ENCODE results near the gene PTH1R. TPM values are rescaled to one million over a fixed set of nuclear protein-coding genes. Genes with fewer than 3 reads are reported as not detected.

PTH1R gene
- total RNA-seq, 1 donor from 2014 or later, result 10.3 TPM

DNA sequence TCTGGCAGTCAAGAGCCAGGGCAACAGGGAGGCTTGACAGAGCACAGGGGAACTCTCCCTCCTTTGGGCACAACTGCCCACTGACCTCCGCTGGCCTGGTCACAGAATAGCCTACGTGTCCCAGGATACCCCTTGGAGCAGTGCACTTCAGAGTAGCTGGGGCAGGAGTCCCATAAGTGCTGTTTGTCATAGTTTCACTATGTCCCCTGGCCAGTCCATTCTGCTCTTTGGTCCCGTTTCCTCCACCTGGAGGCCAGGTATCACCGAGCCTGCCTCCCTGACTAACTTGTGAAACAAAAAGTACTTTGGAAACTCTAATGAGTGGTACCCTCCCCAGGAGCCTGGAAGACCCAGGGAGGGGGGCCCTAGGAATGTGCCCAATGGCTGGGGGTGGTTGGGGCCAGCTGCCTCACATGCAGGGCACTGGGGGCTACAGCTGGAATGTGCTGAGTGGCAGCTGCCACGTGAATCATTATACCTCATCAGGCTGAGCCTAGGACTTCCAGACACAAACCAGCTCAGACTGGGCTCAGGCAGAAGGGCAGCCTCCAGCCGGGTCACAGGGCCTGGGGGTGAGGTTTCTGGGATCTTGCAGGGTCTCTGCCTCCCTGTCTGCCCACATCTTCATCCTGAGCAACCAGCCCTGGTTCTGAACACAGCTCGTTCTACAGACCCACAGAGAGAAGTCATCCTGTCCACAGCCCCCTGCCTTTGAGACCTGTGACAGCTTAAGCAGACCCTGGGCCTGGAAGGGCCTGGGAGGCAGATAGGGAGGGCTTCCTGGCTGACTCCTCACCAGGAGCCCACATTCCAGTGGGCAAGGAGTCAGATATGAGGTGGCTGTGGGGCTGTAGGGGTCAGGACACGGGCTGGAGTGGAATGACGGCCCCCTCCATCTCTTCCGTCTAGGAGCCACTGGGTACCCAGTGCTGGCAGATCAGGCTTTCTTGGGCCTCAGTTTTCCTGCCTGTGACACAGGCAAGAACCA, 914 bp upstream of the PTH1R start:
- intact Hi-C loops (cut with DNase I), result no loop called here
- Histone ChIP-seq H3K27ac (peak overlapping the region in 1 of 2 donors; percentile 21), H3K9me3 (no peaks in the 10 kb centered on the region), H3K4me3 (no peak overlapping the region), H3K4me1 (peaks cover 18 to 26% of the 10 kb centered on the region in 2 donors), H3K27me3 (no peaks in the 10 kb centered on the region), H3K36me3 (no peaks in the 10 kb centered on the region)
- no peak for DNase-seq (ENCODE audit: low spot score in 2 of 2)
- TF ChIP-seq, protein P1, sequence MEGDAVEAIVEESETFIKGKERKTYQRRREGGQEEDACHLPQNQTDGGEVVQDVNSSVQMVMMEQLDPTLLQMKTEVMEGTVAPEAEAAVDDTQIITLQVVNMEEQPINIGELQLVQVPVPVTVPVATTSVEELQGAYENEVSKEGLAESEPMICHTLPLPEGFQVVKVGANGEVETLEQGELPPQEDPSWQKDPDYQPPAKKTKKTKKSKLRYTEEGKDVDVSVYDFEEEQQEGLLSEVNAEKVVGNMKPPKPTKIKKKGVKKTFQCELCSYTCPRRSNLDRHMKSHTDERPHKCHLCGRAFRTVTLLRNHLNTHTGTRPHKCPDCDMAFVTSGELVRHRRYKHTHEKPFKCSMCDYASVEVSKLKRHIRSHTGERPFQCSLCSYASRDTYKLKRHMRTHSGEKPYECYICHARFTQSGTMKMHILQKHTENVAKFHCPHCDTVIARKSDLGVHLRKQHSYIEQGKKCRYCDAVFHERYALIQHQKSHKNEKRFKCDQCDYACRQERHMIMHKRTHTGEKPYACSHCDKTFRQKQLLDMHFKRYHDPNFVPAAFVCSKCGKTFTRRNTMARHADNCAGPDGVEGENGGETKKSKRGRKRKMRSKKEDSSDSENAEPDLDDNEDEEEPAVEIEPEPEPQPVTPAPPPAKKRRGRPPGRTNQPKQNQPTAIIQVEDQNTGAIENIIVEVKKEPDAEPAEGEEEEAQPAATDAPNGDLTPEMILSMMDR (IDR thresholded peaks at IDR 0.05), result no peak

GRCh38 chr3:46878781-46879436, 1.4 kb downstream of the PTH1R start:
- no peak for DNase-seq (ENCODE audit: low spot score in 2 of 2)
- intact Hi-C loops (cut with DNase I), result no loop called here
- Histone ChIP-seq H3K27me3 (no peaks in the 10 kb centered on the region), H3K36me3 (no peaks in the 10 kb centered on the region), H3K27ac (peak overlapping the region in 1 of 2 donors; percentile 21), H3K9me3 (no peaks in the 10 kb centered on the region), H3K4me1 (peaks cover 16 to 22% of the 10 kb centered on the region in 2 donors), H3K4me3 (no peak overlapping the region)
- TF ChIP-seq, protein P1 (IDR thresholded peaks at IDR 0.05), result no peak

DNA sequence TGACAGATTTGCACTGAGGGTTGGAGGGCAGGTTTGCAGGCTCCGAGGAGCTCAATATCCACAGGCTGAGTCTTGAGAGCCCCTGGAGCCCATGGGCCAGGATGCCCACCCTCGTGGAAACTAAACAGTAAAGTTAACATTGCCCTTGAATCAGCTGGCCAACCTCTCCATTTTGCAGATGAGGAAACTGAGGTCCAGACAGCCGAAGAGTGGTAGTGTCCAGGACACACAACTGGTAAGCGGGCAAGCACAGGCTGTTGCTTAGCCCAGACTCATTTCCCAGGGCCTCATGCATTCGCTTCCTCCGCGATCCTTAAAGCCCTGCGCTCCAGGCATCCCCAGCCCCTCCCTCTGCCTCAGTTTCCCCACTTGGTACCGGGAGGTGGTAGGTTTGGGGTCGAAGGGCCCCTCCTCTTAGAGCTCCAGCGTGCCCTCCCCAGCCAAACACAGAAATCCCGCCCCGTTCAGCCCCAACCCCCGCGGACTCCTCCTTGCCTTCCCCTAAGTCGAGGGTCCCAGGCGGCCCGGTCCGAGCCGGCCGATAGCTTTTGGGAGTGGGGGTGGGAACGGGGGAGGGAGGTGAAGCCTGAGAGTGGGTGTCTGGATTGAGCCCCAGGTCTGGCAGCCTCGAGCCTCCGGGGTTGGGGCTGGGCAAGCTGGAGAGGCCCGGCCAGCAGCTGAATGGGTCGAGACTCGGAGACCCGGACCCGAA, 3.5 kb downstream of the PTH1R start:
- Histone ChIP-seq H3K9me3 (no peaks in the 10 kb centered on the region), H3K27ac (peak overlapping the region; percentile 74 to 83)
- intact Hi-C loops (cut with DNase I), result no loop called here

GRCh38 chr3:46881596-46882376, 4.3 kb downstream of the PTH1R start:
- Histone ChIP-seq H3K27me3 (no peaks in the 10 kb centered on the region), H3K27ac (peak overlapping the region; percentile 74 to 83), H3K36me3 (no peaks in the 10 kb centered on the region), H3K4me1 (peaks cover 6 to 15% of the 10 kb centered on the region in 2 donors), H3K4me3 (peak overlapping the region; percentile 84 to 89), H3K9me3 (no peaks in the 10 kb centered on the region)
- TF ChIP-seq, protein P1 (IDR thresholded peaks at IDR 0.05), result no peak
- intact Hi-C loops (cut with DNase I), result no loop called here
- DNase-seq (ENCODE audit: low spot score in 2 of 2), result no peak

More for the DNA sequence above, 3.5 kb downstream of the PTH1R start:
- Histone ChIP-seq H3K4me3 (peak overlapping the region; percentile 84 to 89), H3K27me3 (no peaks in the 10 kb centered on the region), H3K4me1 (peaks cover 6 to 15% of the 10 kb centered on the region in 2 donors), H3K36me3 (no peaks in the 10 kb centered on the region)
- no peak for DNase-seq (ENCODE audit: low spot score in 2 of 2)
- TF ChIP-seq, protein P1 (IDR thresholded peaks at IDR 0.05), result no peak
